NT2/D1 (cell line): ENCODE measurements around the gene IGF1R.

Experiments used
- SUZ12 ChIP-seq: IDR thresholded peaks from 2 replicates; pipeline ENCODE4 v1.6.1; 2011; ENCODE audit not compliant: insufficient read length, insufficient read depth; ENCODE audit errors: extremely low read depth
- YY1 ChIP-seq: IDR thresholded peaks from 2 replicates; pipeline ENCODE4 v1.6.1; 2011; ENCODE audit not compliant: insufficient read length, insufficient read depth
- ZNF274 ChIP-seq: IDR thresholded peaks from 2 replicates; pipeline ENCODE4 v1.6.1; 2011; ENCODE audit warnings: mild to moderate bottlenecking, low read depth, low read length

GRCh38 chr15:98794748-98795147, 146.4 kb downstream of the IGF1R start:
- TF ChIP-seq ZNF274 (no peak), YY1 (no peak), SUZ12 (no peak)
